ENCODE results near the gene ABCC9.

ABCC9 gene

GRCh38 chr12:21769307-21769706, 171.9 kb downstream of the ABCC9 start:
- DNase-seq, result no peak

- DNase-seq, result no peak
Observed at GRCh38 chr12:21766403-21766802, 174.8 kb downstream of the ABCC9 start.

- no peak for DNase-seq
Observed at GRCh38 chr12:21764950-21765349, 176.3 kb downstream of the ABCC9 start.

GRCh38 chr12:21764065-21764464, 177.2 kb downstream of the ABCC9 start:
- DNase-seq, result no peak

GRCh38 chr12:21763531-21763930, 177.7 kb downstream of the ABCC9 start:
- no peak for DNase-seq

- no peak for DNase-seq
Observed at GRCh38 chr12:21759737-21760136, 181.5 kb downstream of the ABCC9 start.

GRCh38 chr12:21757735-21758134, 183.5 kb downstream of the ABCC9 start:
- DNase-seq, result no peak

GRCh38 chr12:21756699-21757098, 184.5 kb downstream of the ABCC9 start:
- DNase-seq, result no peak

GRCh38 chr12:21751517-21751916, 189.7 kb downstream of the ABCC9 start:
- DNase-seq, result no peak

Data from stimulated activated naive CD4-positive, alpha-beta T cell (primary cell).